ENCODE results near the gene FASTK.

FASTK gene

GRCh38 chr7:151099486-151100211 is 19.0 kb upstream of the FASTK start:
- no peak for DNase-seq

GRCh38 chr7:151095828-151096475 is 15.3 kb upstream of the FASTK start:
- no peak for DNase-seq

- no peak for DNase-seq
These were observed 14.7 kb upstream of the FASTK start for GRCh38 chr7:151095123-151095797.

GRCh38 chr7:151094675-151095074 is 14.1 kb upstream of the FASTK start:
- DNase-seq = no peak

GRCh38 chr7:151093748-151094147 is 13.1 kb upstream of the FASTK start:
- DNase-seq = no peak

GRCh38 chr7:151091988-151092387 is 11.4 kb upstream of the FASTK start:
- no peak for DNase-seq

- DNase-seq = no peak
These were observed 10.8 kb upstream of the FASTK start for GRCh38 chr7:151091431-151091830.

- no peak for DNase-seq
These were observed 10.4 kb upstream of the FASTK start for GRCh38 chr7:151091003-151091402.

- no peak for DNase-seq
These were observed 9.5 kb upstream of the FASTK start for GRCh38 chr7:151089893-151090730.

- DNase-seq = no peak
These were observed 8.5 kb upstream of the FASTK start for GRCh38 chr7:151088856-151089699.

- no peak for DNase-seq
These were observed 7.6 kb upstream of the FASTK start for GRCh38 chr7:151088019-151088855.

GRCh38 chr7:151087245-151088018 is 6.8 kb upstream of the FASTK start:
- no peak for DNase-seq

- no peak for DNase-seq
These were observed 6.2 kb upstream of the FASTK start for GRCh38 chr7:151086802-151087244.

GRCh38 chr7:151085691-151086620 is 5.3 kb upstream of the FASTK start, which contains the start of gene AGAP3:
AGAP3 (plus strand) TSS chr7:151086475; CDS start chr7:151086742, 267 bp downstream.
- DNase-seq = peak; percentile 46

GRCh38 chr7:151085329-151085690 is 4.7 kb upstream of the FASTK start:
- no peak for DNase-seq

- no peak for DNase-seq
These were observed 3.2 kb upstream of the FASTK start for GRCh38 chr7:151083824-151084160.

GRCh38 chr7:151083071-151083823 is 2.6 kb upstream of the FASTK start, which contains the start of gene TMUB1:
TMUB1 (minus strand) TSS chr7:151083493; CDS start chr7:151082563, 930 bp downstream.
- peak; percentile 65 for DNase-seq
